OCI-LY3 (cell line): ENCODE results near the gene MRPS18A.

Experiments
- CTCF ChIP-seq: fragments of 200-600, 300-600 bp; sonication (generic); IDR thresholded peaks from 2 replicates; pipeline ENCODE4 v1.5.1; 2014; ENCODE audit warnings: antibody characterized with exemption, low read length, low read depth
- EZH2phosphoT487 ChIP-seq: fragments of 200-600 bp; shearing (Covaris generic); IDR thresholded peaks from 2 replicates; pipeline ENCODE4 v1.6.1; 2018; ENCODE audit warnings: antibody characterized with exemption, mixed run types, low read depth

- no peak for TF ChIP-seq CTCF
- TF ChIP-seq EZH2phosphoT487, result no peak
Measured at GRCh38 chr6:43712579-43712978, 25.0 kb upstream of the MRPS18A start.
